ENCODE data around the gene WNT8A.

The WNT8A gene

GRCh38 chr5:138092301-138092700 is 8.5 kb downstream of the WNT8A start:
- DNase-seq: no peak

GRCh38 chr5:138093036-138093435 is 9.2 kb downstream of the WNT8A start:
- no peak for DNase-seq

GRCh38 chr5:138095100-138095907 is 11.5 kb downstream of the WNT8A start:
- no peak for DNase-seq

- no peak for DNase-seq
These were observed 12.5 kb downstream of the WNT8A start for GRCh38 chr5:138096363-138096762.

DNA sequence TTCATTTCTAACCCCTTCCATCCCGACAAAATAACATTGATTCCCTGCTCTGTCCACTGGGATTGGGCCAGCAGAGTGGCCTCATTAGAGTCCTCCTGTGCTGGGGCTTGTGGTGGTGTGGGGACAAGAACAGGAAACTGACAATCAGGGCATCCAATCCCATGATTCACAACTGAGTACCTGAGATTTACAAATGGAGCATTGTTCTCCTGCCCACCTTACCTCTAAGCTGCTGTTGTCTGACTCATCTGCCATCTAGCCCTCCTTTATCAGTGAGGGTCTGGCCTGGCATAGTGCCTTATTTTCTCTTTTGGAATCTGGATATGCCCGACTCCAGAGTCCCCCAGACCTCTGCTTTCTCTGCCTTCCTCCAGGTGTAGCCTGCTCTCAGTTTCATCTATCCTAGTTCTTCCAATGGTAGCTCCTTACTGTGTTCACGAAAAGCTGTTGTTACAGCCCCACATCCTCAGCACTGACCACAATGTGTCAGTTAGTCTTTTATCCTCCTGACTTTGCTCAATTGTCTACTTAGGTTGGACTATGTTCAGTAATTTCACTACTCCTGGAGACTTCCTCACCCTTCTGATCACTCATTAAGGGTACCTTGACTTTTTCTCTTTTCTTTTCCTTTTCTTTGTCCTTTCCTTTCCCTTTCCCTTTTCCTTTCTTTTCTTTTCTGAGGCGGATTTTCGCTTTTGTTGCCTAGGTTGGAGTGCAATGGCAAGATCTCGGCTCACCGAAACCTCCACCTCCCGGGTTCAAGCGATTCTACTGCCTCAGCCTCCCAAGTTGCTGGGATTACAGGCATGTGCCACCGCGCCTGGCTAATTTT is 13.4 kb downstream of the WNT8A start:
- DNase-seq: no peak

- no peak for DNase-seq
These were observed 18.9 kb downstream of the WNT8A start for GRCh38 chr5:138102454-138103318.

DNA sequence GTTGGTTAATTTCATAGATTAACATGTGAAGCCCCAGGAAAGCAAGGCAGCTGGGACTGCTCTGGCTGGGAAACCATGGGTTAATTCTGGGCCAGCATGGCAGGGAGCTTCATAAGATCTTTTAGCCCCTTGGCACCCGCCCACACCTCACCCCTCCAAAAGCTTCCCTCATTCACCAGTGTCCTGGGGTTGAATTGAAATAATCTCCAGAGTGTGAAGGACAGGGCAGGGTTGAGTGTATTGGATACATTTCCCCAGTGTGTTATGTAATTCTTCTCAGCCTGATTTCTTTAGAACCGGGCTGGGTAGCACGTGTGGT is 19.4 kb downstream of the WNT8A start:
- DNase-seq: no peak

- DNase-seq: no peak
These were observed 21.9 kb downstream of the WNT8A start for GRCh38 chr5:138105709-138106108.

DNA sequence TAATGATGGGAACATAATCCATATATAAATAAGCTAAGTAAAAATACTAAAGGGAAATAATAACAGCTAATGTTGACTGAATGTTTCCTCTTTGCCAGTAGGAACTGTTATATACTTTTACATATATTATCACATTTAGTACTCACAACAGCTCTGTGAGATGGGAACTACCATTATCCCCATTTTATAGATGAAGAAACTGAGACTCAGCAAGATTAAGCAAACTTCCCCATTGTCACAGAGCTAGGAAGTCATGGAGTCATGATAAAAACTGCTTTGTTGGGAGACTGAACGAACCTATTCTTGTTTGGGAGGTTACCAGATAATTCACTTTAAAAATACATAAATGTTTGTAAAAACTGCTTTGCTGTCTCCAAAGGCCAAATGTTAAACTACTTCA is 23.4 kb downstream of the WNT8A start:
- no peak for DNase-seq

DNA sequence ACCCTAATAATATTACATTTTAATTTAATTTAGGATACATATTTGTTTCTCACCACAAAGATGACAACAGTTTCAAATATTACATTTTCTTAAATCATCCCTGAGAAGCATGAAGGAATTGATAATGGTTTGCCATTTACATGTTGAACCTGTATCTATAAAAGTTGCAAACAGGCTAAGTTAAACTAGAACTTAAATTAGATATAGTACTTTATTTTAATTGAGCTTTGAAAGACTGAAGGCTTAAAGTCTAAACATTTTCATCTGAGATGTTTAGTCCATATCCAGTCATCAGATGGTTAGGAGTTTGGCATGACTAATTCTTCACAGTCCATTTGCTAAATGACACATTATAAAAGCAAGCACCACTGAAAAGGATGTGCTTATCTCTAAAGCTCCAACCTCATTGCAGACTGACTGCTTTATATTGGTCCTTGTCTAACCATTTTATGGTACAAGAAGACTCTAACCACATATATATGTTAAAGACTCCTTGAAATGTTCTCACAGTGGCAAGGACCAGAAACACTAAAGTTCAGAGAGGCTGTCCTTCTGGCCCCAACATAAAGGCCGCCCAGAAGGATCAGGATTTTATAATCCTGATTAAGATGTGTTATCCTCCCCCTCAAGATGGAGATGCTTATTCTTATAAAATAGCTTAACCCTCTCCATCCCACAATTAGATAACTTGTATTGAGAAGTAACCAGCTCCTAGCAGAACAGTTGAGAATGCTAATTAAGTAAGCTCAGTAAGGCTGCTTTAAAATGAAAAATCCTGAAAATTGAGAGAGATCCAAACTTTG is 25.8 kb downstream of the WNT8A start:
- DNase-seq: no peak

DNA sequence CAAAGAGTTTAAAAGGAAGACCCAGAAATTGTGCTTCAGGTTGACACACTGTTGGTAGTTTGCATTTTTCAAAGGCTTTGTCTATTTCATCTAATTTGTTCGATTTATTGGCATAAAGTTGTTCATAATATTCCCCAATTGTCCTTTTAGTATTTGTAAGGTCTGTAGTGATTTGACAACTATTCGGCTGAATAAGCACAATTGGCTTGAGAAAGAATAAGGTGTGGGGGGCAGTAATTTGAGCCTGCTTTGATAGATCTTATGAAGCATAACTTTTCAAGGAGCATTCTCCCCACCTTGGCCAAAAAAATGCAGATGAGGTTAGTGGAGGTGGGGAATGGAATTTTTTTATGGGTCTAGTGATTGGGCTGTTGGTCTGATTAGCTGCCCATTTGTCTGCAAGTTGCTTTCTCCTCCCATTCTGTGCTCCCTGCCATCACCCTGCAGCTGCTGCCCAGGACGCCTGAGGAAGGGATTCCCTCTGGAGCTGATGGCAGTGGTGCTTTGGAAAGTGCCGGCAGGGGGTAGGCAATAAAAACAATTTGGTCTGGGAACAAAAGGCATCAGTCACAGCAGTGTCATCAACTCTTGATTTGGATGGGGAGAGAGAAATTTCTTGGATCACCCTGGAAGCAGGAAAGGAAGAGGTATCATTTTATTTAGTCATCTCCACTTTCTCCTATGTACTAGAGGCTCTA is 26.6 kb downstream of the WNT8A start:
- no peak for DNase-seq

GRCh38 chr5:138111181-138111580 is 27.3 kb downstream of the WNT8A start:
- DNase-seq: no peak

DNA sequence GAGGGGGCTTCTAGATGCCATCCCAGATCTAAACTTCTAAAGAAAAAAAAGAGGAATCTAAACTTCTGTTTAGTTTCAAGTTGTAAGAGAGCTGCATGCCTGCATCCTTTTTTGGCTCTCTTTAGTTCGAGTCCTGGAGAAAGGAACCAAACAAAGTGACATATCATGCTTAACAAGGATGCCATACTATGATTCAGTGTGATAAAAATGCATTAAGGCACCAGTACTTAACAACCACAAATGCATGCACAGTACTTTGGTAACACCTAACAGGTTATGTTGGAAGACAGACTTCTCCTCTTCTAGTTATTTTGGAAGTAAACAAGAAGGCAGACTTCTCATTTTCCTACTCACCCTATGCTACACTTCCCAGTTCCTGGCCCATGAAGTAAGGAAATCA is 28.1 kb downstream of the WNT8A start:
- DNase-seq: no peak

- DNase-seq: no peak
These were observed 31.4 kb downstream of the WNT8A start for GRCh38 chr5:138115254-138115653.

DNA sequence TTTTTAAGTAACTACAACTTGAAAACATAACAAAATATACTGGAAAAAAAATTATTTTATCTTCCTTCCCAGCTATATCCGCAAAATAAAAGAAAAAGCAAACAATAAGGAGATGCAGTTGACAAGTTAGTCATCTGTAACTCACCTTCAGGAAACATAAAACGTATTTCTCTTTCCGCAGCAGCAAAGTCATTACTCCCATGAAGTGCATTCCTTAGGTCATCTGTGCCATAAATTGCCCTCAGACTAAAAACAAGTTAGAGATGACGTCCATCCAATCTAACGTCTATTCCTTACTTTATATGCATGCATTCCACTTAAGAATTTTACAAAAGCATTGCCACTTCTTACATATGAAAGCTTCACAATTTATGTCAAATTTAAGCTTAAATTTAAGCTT is 44.5 kb downstream of the WNT8A start:
- DNase-seq: no peak

- DNase-seq: no peak
These were observed 45.5 kb downstream of the WNT8A start for GRCh38 chr5:138129347-138129746.

GRCh38 chr5:138132543-138132942 is 48.7 kb downstream of the WNT8A start:
- no peak for DNase-seq

DNA sequence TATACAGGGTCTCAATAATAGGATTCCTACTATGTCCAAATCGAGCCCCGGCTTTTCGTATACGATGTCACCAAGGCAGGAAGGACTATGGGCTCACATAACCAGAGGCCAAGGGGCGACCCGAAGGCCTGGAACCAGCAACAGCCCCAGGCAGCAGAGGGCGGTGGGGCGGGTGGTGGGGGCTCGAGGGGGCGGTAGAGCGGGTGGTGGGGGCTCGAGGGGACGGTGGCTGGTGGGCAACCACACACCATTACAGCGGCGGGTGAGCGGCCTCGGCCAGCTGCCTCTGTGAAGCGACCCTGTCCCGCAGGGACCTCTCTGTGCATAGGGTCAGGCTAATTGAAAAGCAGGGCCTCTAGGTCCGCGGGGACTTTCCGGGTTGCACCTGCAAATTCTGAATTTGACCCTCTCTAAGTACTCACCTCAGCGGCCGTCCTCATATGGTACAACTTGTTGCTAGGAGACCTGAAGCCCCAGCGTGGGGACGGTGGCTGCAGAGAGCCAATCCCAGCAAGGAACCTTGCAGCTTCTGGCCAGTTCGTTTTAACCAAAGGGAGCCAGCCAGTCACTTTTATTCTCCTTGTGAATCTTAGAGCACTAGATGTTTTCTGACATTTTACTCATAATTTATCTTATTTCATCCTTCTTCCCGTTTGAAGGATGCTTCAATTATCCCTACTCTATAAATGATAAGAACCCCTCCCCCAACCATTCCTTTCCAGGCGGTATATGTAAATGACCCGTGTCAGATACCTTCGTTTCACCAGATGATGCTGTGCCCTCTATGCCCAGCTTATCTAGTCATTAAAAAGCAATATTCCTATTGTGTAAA is 55.3 kb downstream of the WNT8A start, which contains the start of gene NME5:
Gene NME5 (minus strand): TSS at position 480 of the 832 bp plus-strand sequence. CDS start 648 bp downstream, outside the sequence.
- no peak for DNase-seq

DNA sequence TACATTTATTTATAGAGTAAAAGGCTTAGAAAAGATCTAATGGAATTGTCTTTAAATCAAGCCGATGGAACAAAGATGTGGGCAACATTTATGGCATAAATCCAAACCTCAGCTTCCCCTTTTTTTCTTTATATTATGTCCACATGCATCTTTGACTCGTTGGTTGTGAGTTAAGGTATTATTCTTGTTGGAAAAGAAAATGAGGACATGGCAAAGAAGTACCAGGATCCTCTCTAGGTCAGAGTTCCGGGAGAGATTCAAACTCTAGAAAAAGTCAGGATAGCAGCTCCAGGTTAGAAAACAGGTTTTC is 55.9 kb downstream of the WNT8A start:
- no peak for DNase-seq

DNA sequence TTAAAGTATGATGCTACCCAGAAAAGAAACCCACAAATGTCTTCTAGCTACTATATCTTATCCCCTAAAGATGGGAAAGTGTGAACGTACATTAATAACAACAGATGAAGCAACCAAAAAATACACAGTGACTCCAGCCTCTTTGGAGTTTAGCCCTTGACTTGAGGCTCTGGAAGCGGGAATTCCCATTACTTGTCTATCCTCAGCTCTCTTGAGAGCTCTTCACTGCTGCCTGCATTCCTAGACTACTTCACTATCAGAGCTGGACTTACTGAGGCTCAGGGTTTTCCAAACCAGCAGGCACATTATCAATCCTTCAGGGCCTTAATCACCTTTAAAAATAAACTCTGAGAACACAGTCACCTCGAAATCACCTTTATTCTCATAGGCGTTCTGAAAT is 56.4 kb downstream of the WNT8A start:
- no peak for DNase-seq

Data from GDM1 (cell line).